HT1080 (cell line): ENCODE measurements around the gene FRG2. TPM values are rescaled to one million over a fixed set of nuclear protein-coding genes. Genes with fewer than 3 reads are reported as not detected.
"Not testable (repeated sequence)": the region's sequence is repeated elsewhere in the genome, so short reads cannot be mapped to it uniquely, and the experiment has no call there.

Experiments used
- DNase-seq: peaks from one replicate; pipeline ENCODE4 v3.0.0-alpha.2; 2015; ENCODE audit warnings: low read depth
- polyA plus RNA-seq, 2 experiments: library from polyadenylated mRNA; depleted of rRNA; stranded (reverse); fragments of >200 nt; gene quantifications; 2 replicates each; pipeline ENCODE4 v1.2.3, GENCODE V29; 2015
- total RNA-seq: library from RNA; depleted of rRNA; stranded (reverse); fragments of >200 nt; shearing (Covaris generic); gene quantifications from 2 replicates; pipeline ENCODE4 v1.2.3, GENCODE V29; 2014; rRNA removed

The FRG2 gene
- 1.4 and 1.7 TPM in 2 replicates for total RNA-seq
- polyA plus RNA-seq (2015; cell fraction: cytosol; rRNA removed) = 1.3 and 1.4 TPM in 2 replicates
- polyA plus RNA-seq (2015; cell fraction: nucleus; rRNA removed) = 0.82 and 1.5 TPM in 2 replicates

- DNase-seq = not testable (repeated sequence)
Measured at GRCh38 chr4:190027156-190027555, at the start of gene FRG2. TSS of gene FRG2 (minus strand) at chr4:190027256. CDS start at chr4:190027204, 52 bp downstream.

- not testable (repeated sequence) for DNase-seq
Measured at GRCh38 chr4:190068351-190068750, 41.3 kb upstream of the FRG2 start.

GRCh38 chr4:190064805-190065204 lies 37.7 kb upstream of the FRG2 start:
- not testable (repeated sequence) for DNase-seq

GRCh38 chr4:190064342-190064741 lies 37.3 kb upstream of the FRG2 start, which contains the start of gene DBET:
TSS of gene DBET (plus strand) at chr4:190064502.
- DNase-seq = not testable (repeated sequence)

- DNase-seq = not testable (repeated sequence)
Measured at GRCh38 chr4:190058997-190059396, 31.9 kb upstream of the FRG2 start.

GRCh38 chr4:190049378-190050239 lies 22.6 kb upstream of the FRG2 start:
- DNase-seq = not testable (repeated sequence)

GRCh38 chr4:190047627-190048026 lies 20.6 kb upstream of the FRG2 start:
- DNase-seq = not testable (repeated sequence)

GRCh38 chr4:190040873-190041272 lies 13.8 kb upstream of the FRG2 start:
- DNase-seq = not testable (repeated sequence)

GRCh38 chr4:190037704-190038388 lies 10.8 kb upstream of the FRG2 start:
- DNase-seq = not testable (repeated sequence)

- not testable (repeated sequence) for DNase-seq
Measured at GRCh38 chr4:190031264-190031663, 4.2 kb upstream of the FRG2 start.

GRCh38 chr4:190022614-190023281 lies 4.3 kb downstream of the FRG2 start:
- DNase-seq = not testable (repeated sequence)

- DNase-seq = not testable (repeated sequence)
Measured at GRCh38 chr4:190021973-190022372, 5.1 kb downstream of the FRG2 start.

GRCh38 chr4:190020790-190021717 lies 6.0 kb downstream of the FRG2 start:
- peak; percentile 64 for DNase-seq

GRCh38 chr4:190019859-190020463 lies 7.1 kb downstream of the FRG2 start:
- DNase-seq = not testable (repeated sequence)

- no peak for DNase-seq
Measured at GRCh38 chr4:190019023-190019858, 7.8 kb downstream of the FRG2 start.

- DNase-seq = no peak
Measured at GRCh38 chr4:190018201-190018920, 8.7 kb downstream of the FRG2 start.

- no peak for DNase-seq
Measured at GRCh38 chr4:190017357-190018200, 9.5 kb downstream of the FRG2 start.
